RPMI8226 (cell line): Measurements from ENCODE around the gene PPARG.

Experiments
- DNase-seq: peaks from one replicate; pipeline ENCODE4 v3.0.0-alpha.2; 2015

Gene PPARG

DNA sequence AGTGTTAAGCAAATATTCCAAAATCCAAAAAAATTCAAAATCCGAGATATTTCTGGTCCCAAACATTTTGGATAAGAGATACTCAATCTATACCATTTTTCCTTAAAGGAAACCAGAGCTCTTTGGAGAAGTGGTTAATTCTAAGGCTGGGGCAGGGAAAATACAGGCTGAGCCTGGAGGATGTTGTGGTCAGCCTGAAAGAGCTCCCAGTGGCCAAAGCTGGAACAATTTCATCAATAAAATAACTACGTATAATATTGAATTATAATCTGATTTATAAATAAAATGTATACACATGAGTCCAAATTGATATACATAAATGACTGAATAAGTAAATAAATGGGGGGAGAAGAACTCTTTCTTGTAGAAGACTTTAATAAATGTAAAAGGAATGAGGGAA lies 24.6 kb downstream of the PPARG start:
- no peak for DNase-seq

DNA sequence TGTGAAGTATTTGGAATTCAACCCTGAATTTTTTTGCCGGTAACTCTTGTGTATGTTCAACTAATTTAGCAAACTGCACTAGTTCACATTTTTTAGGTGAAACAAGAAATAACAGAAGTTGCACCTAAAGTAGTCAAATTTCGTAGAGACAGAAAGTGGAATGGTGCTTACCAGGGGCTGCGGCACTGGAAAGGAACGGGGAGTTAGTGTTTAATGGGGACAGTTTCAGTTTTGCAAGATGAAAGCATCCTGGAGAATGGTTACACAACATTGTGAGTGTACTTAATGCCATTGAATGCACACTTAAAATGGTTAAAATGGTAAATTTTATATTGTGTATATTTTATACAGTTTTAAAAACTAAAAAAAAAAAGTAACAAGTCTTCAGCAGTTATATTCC lies 27.4 kb downstream of the PPARG start:
- DNase-seq, result no peak

DNA sequence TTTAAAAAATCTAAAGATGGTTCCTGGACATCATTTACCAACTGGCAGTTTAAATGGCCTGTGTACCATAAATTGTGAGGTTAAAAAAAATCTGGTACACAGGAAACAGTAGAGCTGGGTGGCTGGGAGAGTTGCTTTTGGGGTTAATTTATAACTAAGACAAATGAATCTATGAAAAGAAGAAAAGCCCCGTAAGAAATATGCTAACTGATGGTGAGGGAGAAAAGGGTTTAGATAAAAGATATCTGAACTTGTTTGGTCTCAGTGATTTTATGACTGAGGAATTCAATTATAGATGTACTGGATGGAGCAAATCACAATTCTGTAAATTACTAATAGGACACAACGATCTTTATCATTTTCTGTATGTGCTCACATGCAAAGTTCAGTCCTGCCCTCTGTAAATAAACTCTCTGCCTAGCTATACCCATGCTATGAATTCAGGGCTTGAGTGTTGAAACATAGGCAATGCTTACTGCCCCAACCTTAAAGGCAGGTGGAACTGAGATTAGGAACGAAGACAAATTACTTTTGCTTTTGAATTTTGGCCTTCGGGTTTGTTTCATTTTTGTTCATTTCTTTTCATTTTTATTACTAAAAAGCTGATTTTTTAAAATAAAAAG lies 28.0 kb downstream of the PPARG start:
- no peak for DNase-seq

DNA sequence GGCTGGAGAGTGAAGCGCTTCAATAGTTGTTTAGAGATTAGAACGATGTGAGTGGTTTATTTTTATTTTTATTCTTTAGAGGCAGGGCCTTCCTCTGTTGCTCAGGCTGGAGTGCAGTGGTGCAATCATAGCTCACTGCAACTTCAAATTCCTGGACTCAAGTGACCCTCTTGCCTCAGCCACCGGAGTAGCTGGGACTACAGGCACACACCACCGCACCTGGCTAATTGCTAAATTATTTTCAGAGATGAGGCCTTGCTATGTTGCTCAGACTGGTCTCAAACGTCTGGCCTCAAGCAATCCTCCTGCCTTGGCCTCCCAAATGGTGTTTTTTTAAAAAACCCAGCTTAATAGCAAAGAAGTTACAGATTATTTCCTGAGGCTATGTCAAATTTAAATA lies 29.0 kb downstream of the PPARG start:
- no peak for DNase-seq

DNA sequence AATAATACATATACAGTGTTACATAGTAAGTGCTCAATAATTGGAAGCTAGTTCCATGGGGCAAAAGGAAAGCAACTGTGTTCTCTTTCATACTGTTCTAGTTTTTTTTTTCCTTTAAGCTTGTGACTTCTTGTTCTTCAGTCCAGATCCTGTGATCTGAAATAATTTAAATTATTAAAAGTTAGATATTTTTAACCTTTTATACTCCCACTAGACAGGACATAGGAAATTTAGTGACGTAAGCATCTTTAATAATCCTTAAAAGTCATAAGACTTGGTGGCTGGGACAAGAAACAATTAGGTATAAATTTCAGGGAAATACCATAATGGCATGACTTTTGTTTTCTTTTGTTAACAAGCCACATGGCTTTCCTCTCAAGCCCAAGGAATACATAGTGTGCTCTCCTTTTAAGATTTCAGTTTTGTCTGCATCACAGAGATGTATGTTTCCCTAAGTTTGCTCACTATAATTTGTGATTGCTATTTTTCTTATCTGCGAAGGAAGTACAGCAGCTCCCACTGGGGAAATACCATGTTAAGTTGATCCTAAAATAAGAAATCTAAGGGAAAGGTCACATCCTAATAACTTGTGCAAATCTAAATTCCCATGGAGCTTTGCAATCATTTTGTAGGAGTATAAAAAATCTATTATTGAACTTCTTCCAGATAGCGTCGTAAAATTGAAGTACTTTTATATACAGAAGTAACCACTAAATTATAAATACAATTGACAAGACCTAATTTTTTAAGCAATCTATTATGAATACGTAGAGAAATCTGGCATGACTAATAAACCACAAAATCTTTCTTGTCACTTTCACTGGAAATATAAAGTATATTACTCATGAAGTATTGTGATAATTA lies 30.1 kb downstream of the PPARG start:
- DNase-seq, result no peak

DNA sequence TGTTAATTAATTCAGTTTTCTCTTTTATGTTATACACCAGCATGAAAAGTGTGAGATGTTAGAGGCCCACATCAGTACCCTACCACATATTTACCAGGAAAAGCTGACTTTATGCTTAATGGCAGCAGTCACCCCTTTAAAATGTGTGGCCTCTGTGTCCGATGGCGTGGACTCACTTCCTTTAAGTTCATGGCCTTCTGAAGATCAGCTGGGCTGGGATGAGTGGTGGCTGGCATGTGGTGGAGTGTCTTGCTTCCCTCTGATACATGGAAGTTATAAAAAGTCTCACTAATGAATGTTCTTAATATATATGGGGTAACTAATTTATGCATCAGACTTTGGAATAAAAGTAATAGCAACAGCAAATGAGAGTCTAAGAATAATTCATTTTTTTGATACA lies 32.1 kb downstream of the PPARG start:
- DNase-seq, result no peak

DNA sequence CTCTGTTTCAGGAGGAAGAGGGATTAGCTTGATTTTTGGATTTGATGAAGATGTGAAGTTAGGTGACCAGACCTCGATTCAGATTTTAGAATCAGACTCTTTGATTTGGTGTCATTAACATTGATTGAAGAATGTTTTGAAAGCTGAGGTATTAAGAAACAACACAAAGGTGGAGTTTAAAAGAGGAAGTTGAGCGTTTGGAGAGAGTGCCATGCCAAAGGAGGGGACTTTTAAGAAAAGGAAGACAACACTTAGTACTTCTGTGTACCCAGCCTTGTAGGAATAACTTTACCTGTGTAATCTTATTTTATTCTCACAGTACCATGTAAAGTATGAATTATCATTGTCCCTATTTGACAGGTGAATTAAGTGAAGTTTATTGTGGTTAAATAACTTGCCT lies 34.4 kb downstream of the PPARG start:
- no peak for DNase-seq

DNA sequence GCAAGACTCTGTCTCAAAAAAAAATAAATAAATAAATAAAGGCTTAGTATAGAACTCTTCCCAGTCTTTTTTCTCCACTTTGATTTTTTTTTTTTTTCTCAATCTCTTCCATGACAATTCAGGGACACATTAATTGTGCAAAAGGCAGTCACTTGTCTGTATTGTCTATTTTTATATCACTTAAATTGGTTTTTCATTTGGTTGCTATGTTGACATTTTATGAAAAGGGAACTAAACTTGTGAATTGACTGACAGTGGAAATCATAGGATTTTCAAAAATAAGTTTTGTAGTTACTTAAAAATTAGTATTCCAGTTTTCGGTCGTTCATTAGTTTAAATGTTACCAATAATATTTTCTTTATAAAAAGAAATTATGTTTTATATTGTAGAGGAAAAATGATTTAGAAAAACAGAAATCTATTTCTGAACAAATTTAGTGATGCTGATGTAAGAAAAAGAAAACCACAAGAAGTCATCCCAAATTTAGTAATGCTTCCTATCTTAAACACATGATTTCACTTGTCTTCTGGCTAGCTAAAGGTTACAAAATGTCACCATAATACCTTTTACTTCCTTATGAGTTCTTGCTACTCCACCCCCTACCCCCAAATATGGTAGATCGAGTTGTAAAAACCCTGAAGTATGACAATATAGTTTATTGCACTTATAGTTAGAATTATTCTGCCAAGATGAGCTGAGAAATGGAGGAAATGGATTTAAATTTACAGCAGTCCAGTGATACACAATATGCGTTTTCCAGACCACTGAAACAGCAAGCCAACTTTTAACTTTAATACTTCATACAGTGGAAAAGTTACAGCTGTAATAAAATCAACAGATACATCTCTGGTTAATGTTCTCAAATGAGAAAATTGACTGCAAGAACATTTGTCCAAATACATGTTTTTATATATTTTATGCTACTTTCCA lies 37.0 kb downstream of the PPARG start:
- DNase-seq, result no peak

DNA sequence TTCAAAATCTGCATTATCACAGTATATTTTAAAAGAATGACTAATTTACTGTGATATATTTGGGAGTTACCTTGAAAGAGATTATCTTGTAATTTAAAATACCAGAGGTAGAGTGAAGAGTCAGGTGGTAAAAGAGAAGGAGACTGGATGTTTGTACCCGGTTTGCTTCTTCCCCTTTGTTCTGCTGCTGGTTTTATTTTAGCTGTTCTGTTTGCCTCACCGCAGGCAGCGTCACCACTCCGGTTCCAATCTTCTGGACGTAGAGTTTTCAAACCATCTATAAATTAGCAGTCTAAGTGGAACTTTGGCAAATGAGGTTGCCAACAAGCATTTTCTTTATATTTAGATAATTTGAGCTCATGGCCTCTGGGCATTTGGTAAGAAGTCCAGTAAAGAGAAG lies 38.2 kb downstream of the PPARG start:
- DNase-seq, result no peak

DNA sequence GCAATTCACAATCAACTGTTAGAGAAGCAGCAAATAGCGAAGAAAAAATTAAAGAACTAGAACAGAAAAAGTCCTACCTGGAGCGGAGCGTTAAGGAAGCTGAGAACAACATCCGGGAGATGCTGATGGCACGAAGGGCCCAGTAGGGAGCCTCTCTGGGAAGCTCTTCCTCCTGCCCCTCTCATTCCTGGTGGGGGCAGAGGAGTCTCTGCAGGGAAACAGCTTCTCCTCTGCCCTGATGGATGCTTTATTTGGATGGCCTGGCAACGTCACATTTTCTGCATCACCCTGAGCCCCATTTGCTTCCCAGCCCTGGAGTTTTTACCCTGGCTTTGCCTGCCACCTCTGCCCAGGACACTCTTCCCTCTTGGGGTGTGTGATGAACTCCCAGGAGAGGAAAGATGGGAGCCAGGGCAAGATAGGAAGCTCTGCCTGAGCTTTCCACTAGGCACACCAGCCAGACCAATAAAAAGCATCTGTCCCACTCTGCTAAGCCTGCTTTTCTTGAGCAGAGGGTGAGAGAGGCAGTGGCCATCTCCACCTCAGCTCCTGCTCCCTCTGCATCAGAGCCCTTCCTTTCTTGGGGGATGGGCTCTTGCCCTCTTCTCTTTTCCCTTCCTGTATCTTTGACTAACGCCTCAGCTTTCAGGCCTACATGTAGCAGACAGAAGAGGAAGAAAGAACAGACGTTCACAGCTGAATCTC lies 39.4 kb downstream of the PPARG start:
- DNase-seq, result no peak

DNA sequence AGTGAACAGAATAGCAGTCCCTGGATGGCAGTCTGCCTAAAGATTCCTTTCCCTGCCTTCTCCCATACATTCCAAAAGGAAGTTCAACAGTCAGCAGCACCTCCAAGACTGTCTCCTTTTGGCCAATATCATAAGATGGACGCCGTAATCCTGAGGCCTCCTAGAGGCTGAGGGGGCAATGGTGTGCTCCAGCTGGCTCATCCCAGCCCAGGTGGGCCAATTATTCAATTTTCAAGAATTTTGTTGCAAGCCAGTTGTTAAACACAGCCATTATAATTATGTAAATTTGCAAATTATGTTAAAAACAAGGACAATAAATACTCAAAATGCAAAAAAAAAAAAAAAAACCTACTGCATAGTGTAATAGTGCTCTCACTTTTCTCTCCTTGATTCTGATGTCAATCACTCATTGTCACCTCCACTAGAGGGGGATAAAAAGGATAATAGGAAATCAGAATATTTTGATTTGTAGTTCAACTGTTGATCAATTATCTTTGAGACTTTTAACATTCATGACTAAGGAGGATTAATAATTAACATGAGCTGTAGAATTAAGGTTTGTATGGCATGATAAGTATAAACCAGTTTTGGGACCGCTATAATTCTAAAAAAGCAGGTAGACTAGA lies 40.1 kb downstream of the PPARG start:
- no peak for DNase-seq

DNA sequence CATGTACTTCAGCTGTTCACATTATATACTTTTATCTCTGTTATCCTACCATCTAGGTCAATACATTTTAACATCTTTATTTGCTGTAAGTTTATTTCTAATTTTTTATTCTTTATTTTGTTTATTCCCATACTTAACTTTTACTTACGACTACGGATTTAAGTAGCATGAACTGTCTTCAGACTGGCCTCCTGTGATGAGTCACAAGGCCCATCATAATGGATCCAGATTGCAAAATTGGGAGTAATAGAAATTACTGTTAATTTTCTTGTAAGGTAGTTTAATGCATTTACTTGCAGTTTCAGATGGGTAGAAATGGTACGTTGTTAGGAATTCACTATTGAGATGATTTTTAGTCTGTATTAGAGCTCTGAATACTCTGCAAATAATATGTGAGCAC lies 45.9 kb downstream of the PPARG start:
- DNase-seq, result no peak

DNA sequence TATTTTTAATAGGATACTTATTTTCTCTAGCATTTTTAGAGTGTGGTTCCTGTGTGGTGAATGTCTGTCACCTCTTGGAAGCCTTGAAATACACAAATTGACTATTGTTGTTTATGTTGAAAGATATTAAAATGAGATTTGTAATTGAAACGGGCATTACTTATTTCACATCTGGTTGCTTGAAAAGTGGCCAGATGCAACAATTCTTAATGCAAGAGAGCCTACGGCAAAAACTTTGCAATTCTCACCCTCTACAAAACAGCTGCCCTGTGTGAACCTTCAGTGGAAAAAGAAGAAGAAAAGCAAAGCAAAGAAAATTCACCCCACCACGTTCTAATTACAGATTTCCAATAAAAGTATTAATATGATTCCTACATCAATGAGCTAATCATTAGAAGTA lies 46.6 kb downstream of the PPARG start:
- no peak for DNase-seq

DNA sequence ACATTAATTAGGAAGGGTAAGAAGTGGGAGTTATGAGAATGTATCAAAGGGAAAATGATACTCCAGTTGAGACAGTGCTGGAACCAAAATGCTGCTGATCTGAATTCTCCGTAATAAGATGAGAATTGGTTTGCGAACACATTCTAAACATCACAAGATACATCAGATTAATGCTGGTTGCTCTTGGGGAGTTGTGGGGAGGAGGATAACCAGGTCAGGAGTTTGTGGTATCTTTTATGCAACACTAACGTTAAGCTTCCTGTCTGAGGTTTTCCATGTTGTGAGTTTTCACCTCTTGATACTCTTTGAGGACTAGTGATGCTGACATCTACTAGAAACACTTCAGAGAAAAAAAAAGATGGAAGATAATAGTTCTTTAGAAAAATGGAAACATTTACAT lies 47.2 kb downstream of the PPARG start:
- no peak for DNase-seq

DNA sequence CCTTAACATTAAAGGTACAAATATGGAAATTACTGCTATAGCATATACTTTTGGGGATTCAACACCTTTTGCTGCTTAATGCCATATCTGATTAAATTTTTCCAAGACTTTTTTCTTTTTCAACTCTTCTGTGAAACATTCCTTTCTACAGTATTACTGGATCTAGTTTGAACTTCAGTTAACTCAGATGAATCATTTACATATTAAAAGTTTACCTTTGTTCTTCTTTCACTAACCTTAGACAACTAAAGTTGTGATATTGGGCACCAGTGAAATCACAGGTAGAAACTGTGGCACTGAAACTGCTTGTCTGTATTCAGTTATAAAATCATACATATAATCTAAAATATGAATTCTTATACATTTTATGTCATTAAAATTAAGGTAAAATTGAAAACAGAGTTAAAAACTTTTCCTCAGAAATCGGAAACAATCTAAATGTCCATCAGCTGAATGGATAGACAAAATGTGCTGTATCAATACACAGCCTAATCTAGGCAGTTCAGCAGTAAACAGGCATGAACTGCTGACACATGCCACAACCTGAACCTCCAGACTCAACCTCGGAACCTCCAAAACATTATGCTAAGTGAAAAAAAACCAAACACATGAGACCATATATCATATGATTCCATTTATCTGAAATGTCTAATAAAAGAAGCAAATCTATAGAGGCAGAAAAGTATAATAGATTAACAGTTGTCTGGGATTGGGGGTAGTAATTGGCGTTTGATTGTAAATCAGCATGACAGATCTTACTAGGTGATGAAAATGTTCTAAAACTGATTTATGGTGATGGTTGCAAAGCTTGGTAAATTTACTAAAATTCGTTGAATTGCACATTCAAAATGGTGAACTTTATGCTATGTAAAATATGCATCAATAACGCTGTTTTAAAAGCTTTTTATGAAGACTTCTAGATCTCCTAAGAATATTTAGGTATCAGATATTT lies 50.0 kb downstream of the PPARG start:
- DNase-seq, result no peak

DNA sequence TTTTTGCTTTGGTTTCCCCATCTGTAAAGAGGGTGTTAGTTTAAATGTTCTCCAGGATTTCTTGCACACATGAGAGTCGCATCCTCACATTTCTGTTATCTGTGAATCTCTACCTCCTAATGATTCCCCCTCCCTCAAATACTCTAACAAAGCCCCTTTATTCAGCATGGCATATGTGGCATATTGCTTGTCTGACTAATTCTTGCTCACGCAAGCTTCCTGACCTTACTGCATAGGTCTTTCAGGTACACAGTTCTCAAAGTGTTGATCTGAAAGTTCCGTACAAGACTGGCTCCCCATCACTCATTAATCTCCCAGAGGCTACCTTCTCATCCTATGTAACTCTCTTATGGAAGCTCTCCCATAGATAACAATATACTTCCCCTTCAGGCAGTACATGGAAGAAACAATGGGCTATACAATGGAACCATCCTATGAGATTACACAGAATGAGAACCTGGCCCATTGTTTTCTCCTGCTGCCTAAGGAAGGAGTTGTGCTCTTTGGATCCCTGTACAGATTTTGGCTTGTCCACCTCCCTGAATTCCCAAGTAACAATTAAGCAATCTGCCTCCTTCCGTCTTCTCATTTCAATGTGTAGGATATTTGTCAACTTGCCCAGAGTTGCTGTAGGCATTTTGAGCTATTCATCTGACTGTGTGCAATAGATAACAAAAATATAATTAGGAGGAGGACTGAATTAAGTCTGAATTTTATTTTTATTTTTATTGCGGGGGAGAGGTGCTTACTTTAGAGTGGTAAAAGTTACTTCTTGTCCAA lies 51.0 kb downstream of the PPARG start:
- no peak for DNase-seq

DNA sequence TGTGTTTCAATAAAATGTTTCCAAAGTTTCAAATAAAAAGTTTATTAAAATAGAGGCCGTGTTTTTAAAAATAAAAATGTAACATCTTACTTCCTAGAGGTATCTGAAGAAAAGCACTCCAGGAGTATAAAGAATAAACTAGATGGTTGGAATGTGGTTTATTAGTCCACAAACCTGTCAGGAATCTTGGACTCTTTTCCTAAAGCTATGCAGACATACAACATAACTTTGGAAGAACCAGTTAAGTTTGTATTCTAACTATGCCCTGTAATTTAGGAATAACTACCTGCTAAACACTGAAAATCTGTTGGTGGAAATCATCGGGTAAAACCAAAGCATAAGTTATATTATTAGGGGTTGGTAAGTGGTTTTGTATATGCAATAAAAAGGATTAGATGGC lies 51.6 kb downstream of the PPARG start:
- no peak for DNase-seq

DNA sequence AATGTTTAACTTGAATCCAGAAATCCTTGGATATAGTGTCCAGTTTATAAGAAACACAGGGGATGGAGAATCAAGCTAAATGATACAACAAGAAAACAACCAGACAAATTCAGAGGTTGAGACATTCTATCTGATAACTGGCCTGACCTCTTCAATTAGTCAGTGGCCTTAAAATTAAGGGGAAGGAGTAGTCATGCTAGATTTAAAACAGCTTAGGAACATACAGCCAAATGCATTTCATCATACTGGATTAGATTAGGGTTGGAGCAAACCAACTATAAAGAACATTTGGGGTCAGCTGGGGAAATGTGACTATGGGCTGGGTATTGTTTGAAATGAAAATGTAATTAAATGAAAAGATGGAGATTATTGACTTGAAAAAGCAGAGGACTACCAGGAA lies 53.3 kb downstream of the PPARG start:
- DNase-seq, result no peak

DNA sequence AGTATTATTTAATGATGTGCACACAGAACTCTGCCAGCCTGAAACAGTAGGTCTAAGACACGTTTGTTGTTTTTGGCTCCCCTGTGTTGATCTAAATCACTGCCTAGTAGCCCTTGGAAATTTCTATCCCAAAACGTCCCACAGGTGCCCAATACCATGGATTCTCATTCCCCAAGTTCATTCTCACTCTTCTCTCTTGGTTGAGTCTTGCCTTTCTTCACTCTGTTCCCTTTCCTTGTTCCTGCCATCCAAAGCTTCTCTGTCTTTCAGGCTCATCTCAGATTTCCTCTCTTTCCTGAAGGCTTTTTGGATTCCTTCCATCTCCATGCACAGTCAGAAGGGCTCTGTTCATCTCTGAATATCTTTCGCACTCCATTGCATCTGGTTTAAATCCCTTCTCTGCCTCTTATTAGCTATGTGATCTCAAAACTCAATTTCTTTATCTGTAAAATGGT lies 54.2 kb downstream of the PPARG start:
- DNase-seq, result no peak

DNA sequence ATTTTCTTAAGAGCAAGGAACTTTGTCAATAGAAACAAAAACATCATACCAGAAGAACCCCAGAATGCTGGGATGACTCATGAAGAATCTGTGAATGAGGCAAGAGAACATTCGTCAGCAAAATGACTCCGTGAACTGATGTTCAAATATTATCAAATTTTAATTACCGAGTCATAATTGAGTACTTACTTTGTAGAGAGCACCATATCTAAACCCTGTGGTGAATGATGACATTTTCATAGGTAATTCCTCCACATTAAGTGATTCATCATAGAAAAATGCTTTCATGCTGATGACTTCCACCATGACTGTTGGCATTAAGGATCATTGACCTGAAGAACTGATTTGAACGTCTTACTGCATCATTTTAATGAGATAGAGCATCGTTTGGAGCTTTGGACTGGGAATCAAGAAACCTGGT lies 56.3 kb downstream of the PPARG start:
- DNase-seq, result no peak
